ENCODE measurements around the gene SNX13. TPM values are rescaled to one million over a fixed set of nuclear protein-coding genes. Genes with fewer than 3 reads are reported as not detected.

Gene SNX13
- 37.6 TPM for total RNA-seq

- no peaks in the 10 kb centered on the region for H3K36me3 ChIP-seq (ENCODE audit: control insufficient read depth in 3 of 3, insufficient read depth in 3 of 3, low read length in 3 of 3)
- peak within 1 kb of the TSS; percentile 90 to 99 (median 96) for H3K9ac ChIP-seq (ENCODE audit: low read depth in 1 of 3, low read length in 3 of 3)
- no peaks in the 10 kb centered on the region for H3K9me3 ChIP-seq (ENCODE audit: control insufficient read depth in 3 of 3, low read length in 3 of 3)
- no peaks in the 10 kb centered on the region for H3K27me3 ChIP-seq (ENCODE audit: control insufficient read depth in 3 of 3, insufficient read depth in 3 of 3, low read length in 3 of 3)
- H3K4me1 ChIP-seq (ENCODE audit: control insufficient read depth in 3 of 3, insufficient read depth in 3 of 3, low read length in 3 of 3) = peaks cover 12 to 25% (median 19%) of the 10 kb centered on the region in 3 donors
- H3K4me3 ChIP-seq (ENCODE audit: low read length in 3 of 3) = peak within 1 kb of the TSS; percentile 94 to 99 (median 96)
- peak within 1 kb of the TSS; percentile 98 for H3K27ac ChIP-seq (ENCODE audit: low read depth, low read length)
Measured at GRCh38 chr7:17940302-17940883, at the start of gene SNX13. SNX13 (minus strand) TSS chr7:17940494; CDS start chr7:17940295, 199 bp downstream.

- Histone ChIP-seq H3K4me1 (ENCODE audit: control insufficient read depth in 3 of 3, insufficient read depth in 3 of 3, low read length in 3 of 3) (no peaks in the 10 kb centered on the region), H3K9me3 (ENCODE audit: control insufficient read depth in 3 of 3, low read length in 3 of 3) (no peaks in the 10 kb centered on the region), H3K27me3 (ENCODE audit: control insufficient read depth in 3 of 3, insufficient read depth in 3 of 3, low read length in 3 of 3) (no peaks in the 10 kb centered on the region), H3K9ac (ENCODE audit: low read depth in 1 of 3, low read length in 3 of 3) (no peak overlapping the region), H3K27ac (ENCODE audit: low read depth, low read length) (no peak overlapping the region), H3K4me3 (ENCODE audit: low read length in 3 of 3) (no peak overlapping the region), H3K36me3 (ENCODE audit: control insufficient read depth in 3 of 3, insufficient read depth in 3 of 3, low read length in 3 of 3) (no peaks in the 10 kb centered on the region)
Measured at GRCh38 chr7:17989546-17989945, 49.3 kb upstream of the SNX13 start.

GRCh38 chr7:17988858-17989257 is 48.6 kb upstream of the SNX13 start:
- no peaks in the 10 kb centered on the region for H3K27me3 ChIP-seq (ENCODE audit: control insufficient read depth in 3 of 3, insufficient read depth in 3 of 3, low read length in 3 of 3)
- no peak overlapping the region for H3K27ac ChIP-seq (ENCODE audit: low read depth, low read length)
- no peaks in the 10 kb centered on the region for H3K9me3 ChIP-seq (ENCODE audit: control insufficient read depth in 3 of 3, low read length in 3 of 3)
- no peak overlapping the region for H3K4me3 ChIP-seq (ENCODE audit: low read length in 3 of 3)
- no peaks in the 10 kb centered on the region for H3K36me3 ChIP-seq (ENCODE audit: control insufficient read depth in 3 of 3, insufficient read depth in 3 of 3, low read length in 3 of 3)
- no peak overlapping the region for H3K9ac ChIP-seq (ENCODE audit: low read depth in 1 of 3, low read length in 3 of 3)
- no peaks in the 10 kb centered on the region for H3K4me1 ChIP-seq (ENCODE audit: control insufficient read depth in 3 of 3, insufficient read depth in 3 of 3, low read length in 3 of 3)

GRCh38 chr7:17988141-17988540 is 47.8 kb upstream of the SNX13 start:
- Histone ChIP-seq H3K36me3 (ENCODE audit: control insufficient read depth in 3 of 3, insufficient read depth in 3 of 3, low read length in 3 of 3) (no peaks in the 10 kb centered on the region), H3K9me3 (ENCODE audit: control insufficient read depth in 3 of 3, low read length in 3 of 3) (no peaks in the 10 kb centered on the region), H3K4me1 (ENCODE audit: control insufficient read depth in 3 of 3, insufficient read depth in 3 of 3, low read length in 3 of 3) (no peaks in the 10 kb centered on the region), H3K27me3 (ENCODE audit: control insufficient read depth in 3 of 3, insufficient read depth in 3 of 3, low read length in 3 of 3) (no peaks in the 10 kb centered on the region), H3K27ac (ENCODE audit: low read depth, low read length) (no peak overlapping the region), H3K4me3 (ENCODE audit: low read length in 3 of 3) (no peak overlapping the region), H3K9ac (ENCODE audit: low read depth in 1 of 3, low read length in 3 of 3) (no peak overlapping the region)

- Histone ChIP-seq H3K27ac (ENCODE audit: low read depth, low read length) (no peak overlapping the region), H3K9me3 (ENCODE audit: control insufficient read depth in 3 of 3, low read length in 3 of 3) (no peaks in the 10 kb centered on the region), H3K4me1 (ENCODE audit: control insufficient read depth in 3 of 3, insufficient read depth in 3 of 3, low read length in 3 of 3) (no peaks in the 10 kb centered on the region), H3K4me3 (ENCODE audit: low read length in 3 of 3) (no peak overlapping the region), H3K27me3 (ENCODE audit: control insufficient read depth in 3 of 3, insufficient read depth in 3 of 3, low read length in 3 of 3) (no peaks in the 10 kb centered on the region), H3K36me3 (ENCODE audit: control insufficient read depth in 3 of 3, insufficient read depth in 3 of 3, low read length in 3 of 3) (no peaks in the 10 kb centered on the region), H3K9ac (ENCODE audit: low read depth in 1 of 3, low read length in 3 of 3) (no peak overlapping the region)
Measured at GRCh38 chr7:17986851-17987250, 46.6 kb upstream of the SNX13 start.

GRCh38 chr7:17985473-17986239 is 45.4 kb upstream of the SNX13 start:
- no peaks in the 10 kb centered on the region for H3K9me3 ChIP-seq (ENCODE audit: control insufficient read depth in 3 of 3, low read length in 3 of 3)
- no peaks in the 10 kb centered on the region for H3K36me3 ChIP-seq (ENCODE audit: control insufficient read depth in 3 of 3, insufficient read depth in 3 of 3, low read length in 3 of 3)
- H3K9ac ChIP-seq (ENCODE audit: low read depth in 1 of 3, low read length in 3 of 3) = no peak overlapping the region
- no peak overlapping the region for H3K4me3 ChIP-seq (ENCODE audit: low read length in 3 of 3)
- no peaks in the 10 kb centered on the region for H3K4me1 ChIP-seq (ENCODE audit: control insufficient read depth in 3 of 3, insufficient read depth in 3 of 3, low read length in 3 of 3)
- H3K27me3 ChIP-seq (ENCODE audit: control insufficient read depth in 3 of 3, insufficient read depth in 3 of 3, low read length in 3 of 3) = no peaks in the 10 kb centered on the region
- no peak overlapping the region for H3K27ac ChIP-seq (ENCODE audit: low read depth, low read length)

- Histone ChIP-seq H3K36me3 (ENCODE audit: control insufficient read depth in 3 of 3, insufficient read depth in 3 of 3, low read length in 3 of 3) (no peaks in the 10 kb centered on the region), H3K27me3 (ENCODE audit: control insufficient read depth in 3 of 3, insufficient read depth in 3 of 3, low read length in 3 of 3) (no peaks in the 10 kb centered on the region), H3K27ac (ENCODE audit: low read depth, low read length) (no peak overlapping the region), H3K4me1 (ENCODE audit: control insufficient read depth in 3 of 3, insufficient read depth in 3 of 3, low read length in 3 of 3) (no peaks in the 10 kb centered on the region), H3K4me3 (ENCODE audit: low read length in 3 of 3) (no peak overlapping the region), H3K9ac (ENCODE audit: low read depth in 1 of 3, low read length in 3 of 3) (no peak overlapping the region), H3K9me3 (ENCODE audit: control insufficient read depth in 3 of 3, low read length in 3 of 3) (no peaks in the 10 kb centered on the region)
Measured at GRCh38 chr7:17984288-17984687, 44.0 kb upstream of the SNX13 start.

GRCh38 chr7:17983221-17984062 is 43.1 kb upstream of the SNX13 start:
- Histone ChIP-seq H3K27ac (ENCODE audit: low read depth, low read length) (no peak overlapping the region), H3K27me3 (ENCODE audit: control insufficient read depth in 3 of 3, insufficient read depth in 3 of 3, low read length in 3 of 3) (no peaks in the 10 kb centered on the region), H3K36me3 (ENCODE audit: control insufficient read depth in 3 of 3, insufficient read depth in 3 of 3, low read length in 3 of 3) (no peaks in the 10 kb centered on the region), H3K9me3 (ENCODE audit: control insufficient read depth in 3 of 3, low read length in 3 of 3) (no peaks in the 10 kb centered on the region), H3K9ac (ENCODE audit: low read depth in 1 of 3, low read length in 3 of 3) (no peak overlapping the region), H3K4me1 (ENCODE audit: control insufficient read depth in 3 of 3, insufficient read depth in 3 of 3, low read length in 3 of 3) (no peaks in the 10 kb centered on the region), H3K4me3 (ENCODE audit: low read length in 3 of 3) (no peak overlapping the region)

- H3K4me3 ChIP-seq (ENCODE audit: low read length in 3 of 3) = no peak overlapping the region
- no peaks in the 10 kb centered on the region for H3K36me3 ChIP-seq (ENCODE audit: control insufficient read depth in 3 of 3, insufficient read depth in 3 of 3, low read length in 3 of 3)
- no peaks in the 10 kb centered on the region for H3K4me1 ChIP-seq (ENCODE audit: control insufficient read depth in 3 of 3, insufficient read depth in 3 of 3, low read length in 3 of 3)
- H3K9ac ChIP-seq (ENCODE audit: low read depth in 1 of 3, low read length in 3 of 3) = no peak overlapping the region
- H3K9me3 ChIP-seq (ENCODE audit: control insufficient read depth in 3 of 3, low read length in 3 of 3) = no peaks in the 10 kb centered on the region
- H3K27ac ChIP-seq (ENCODE audit: low read depth, low read length) = no peak overlapping the region
- H3K27me3 ChIP-seq (ENCODE audit: control insufficient read depth in 3 of 3, insufficient read depth in 3 of 3, low read length in 3 of 3) = no peaks in the 10 kb centered on the region
Measured at GRCh38 chr7:17976952-17977351, 36.7 kb upstream of the SNX13 start.

- Histone ChIP-seq H3K27ac (ENCODE audit: low read depth, low read length) (no peak overlapping the region), H3K27me3 (ENCODE audit: control insufficient read depth in 3 of 3, insufficient read depth in 3 of 3, low read length in 3 of 3) (no peaks in the 10 kb centered on the region), H3K4me3 (ENCODE audit: low read length in 3 of 3) (no peak overlapping the region), H3K9ac (ENCODE audit: low read depth in 1 of 3, low read length in 3 of 3) (no peak overlapping the region), H3K9me3 (ENCODE audit: control insufficient read depth in 3 of 3, low read length in 3 of 3) (no peaks in the 10 kb centered on the region), H3K4me1 (ENCODE audit: control insufficient read depth in 3 of 3, insufficient read depth in 3 of 3, low read length in 3 of 3) (no peaks in the 10 kb centered on the region), H3K36me3 (ENCODE audit: control insufficient read depth in 3 of 3, insufficient read depth in 3 of 3, low read length in 3 of 3) (no peaks in the 10 kb centered on the region)
Measured at GRCh38 chr7:17971411-17971810, 31.1 kb upstream of the SNX13 start.

Data from skeletal muscle tissue (tissue), 4 donors.